Measurements from ENCODE around the gene TUBB. TPM values are rescaled to one million over a fixed set of nuclear protein-coding genes. Genes with fewer than 3 reads are reported as not detected.

TUBB gene
- total and polyA plus RNA-seq, 9 of the 15 experiments (the other 6 are each of a cell fraction or from before 2014, with no cell fraction given), result 971 to 2,870 (median 1,478) TPM

DNA sequence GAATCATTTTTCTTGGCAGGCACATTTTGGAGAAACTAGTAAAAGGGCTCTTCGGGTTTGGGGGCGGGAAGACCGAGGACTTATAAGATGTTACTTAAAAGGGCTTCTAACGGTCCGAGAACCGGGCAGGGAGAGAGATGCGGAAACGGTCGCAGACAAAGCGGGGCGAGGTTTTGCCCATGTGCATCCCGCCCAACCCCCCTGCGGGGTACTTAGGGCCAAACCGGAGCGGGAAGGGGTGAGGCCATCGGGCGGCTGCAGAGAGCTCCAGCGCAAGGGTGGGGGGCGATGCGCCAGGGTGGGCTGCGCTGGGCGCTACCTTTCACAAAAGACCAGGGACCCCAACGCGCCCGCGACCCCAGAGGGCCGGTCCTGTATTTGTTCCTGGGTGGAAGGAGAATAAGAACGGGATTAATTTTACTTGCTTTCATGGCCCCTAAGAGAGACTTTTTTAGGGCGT, 616 bp downstream of the TUBB start (continued):
- TF ChIP-seq, protein P1, sequence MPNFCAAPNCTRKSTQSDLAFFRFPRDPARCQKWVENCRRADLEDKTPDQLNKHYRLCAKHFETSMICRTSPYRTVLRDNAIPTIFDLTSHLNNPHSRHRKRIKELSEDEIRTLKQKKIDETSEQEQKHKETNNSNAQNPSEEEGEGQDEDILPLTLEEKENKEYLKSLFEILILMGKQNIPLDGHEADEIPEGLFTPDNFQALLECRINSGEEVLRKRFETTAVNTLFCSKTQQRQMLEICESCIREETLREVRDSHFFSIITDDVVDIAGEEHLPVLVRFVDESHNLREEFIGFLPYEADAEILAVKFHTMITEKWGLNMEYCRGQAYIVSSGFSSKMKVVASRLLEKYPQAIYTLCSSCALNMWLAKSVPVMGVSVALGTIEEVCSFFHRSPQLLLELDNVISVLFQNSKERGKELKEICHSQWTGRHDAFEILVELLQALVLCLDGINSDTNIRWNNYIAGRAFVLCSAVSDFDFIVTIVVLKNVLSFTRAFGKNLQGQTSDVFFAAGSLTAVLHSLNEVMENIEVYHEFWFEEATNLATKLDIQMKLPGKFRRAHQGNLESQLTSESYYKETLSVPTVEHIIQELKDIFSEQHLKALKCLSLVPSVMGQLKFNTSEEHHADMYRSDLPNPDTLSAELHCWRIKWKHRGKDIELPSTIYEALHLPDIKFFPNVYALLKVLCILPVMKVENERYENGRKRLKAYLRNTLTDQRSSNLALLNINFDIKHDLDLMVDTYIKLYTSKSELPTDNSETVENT (CRISPR knock-in tag; IDR thresholded peaks at IDR 0.05), result 0 out of 2 replicates have a peak, but pooled peaks have one; percentile 10
- TF ChIP-seq, protein P2, sequence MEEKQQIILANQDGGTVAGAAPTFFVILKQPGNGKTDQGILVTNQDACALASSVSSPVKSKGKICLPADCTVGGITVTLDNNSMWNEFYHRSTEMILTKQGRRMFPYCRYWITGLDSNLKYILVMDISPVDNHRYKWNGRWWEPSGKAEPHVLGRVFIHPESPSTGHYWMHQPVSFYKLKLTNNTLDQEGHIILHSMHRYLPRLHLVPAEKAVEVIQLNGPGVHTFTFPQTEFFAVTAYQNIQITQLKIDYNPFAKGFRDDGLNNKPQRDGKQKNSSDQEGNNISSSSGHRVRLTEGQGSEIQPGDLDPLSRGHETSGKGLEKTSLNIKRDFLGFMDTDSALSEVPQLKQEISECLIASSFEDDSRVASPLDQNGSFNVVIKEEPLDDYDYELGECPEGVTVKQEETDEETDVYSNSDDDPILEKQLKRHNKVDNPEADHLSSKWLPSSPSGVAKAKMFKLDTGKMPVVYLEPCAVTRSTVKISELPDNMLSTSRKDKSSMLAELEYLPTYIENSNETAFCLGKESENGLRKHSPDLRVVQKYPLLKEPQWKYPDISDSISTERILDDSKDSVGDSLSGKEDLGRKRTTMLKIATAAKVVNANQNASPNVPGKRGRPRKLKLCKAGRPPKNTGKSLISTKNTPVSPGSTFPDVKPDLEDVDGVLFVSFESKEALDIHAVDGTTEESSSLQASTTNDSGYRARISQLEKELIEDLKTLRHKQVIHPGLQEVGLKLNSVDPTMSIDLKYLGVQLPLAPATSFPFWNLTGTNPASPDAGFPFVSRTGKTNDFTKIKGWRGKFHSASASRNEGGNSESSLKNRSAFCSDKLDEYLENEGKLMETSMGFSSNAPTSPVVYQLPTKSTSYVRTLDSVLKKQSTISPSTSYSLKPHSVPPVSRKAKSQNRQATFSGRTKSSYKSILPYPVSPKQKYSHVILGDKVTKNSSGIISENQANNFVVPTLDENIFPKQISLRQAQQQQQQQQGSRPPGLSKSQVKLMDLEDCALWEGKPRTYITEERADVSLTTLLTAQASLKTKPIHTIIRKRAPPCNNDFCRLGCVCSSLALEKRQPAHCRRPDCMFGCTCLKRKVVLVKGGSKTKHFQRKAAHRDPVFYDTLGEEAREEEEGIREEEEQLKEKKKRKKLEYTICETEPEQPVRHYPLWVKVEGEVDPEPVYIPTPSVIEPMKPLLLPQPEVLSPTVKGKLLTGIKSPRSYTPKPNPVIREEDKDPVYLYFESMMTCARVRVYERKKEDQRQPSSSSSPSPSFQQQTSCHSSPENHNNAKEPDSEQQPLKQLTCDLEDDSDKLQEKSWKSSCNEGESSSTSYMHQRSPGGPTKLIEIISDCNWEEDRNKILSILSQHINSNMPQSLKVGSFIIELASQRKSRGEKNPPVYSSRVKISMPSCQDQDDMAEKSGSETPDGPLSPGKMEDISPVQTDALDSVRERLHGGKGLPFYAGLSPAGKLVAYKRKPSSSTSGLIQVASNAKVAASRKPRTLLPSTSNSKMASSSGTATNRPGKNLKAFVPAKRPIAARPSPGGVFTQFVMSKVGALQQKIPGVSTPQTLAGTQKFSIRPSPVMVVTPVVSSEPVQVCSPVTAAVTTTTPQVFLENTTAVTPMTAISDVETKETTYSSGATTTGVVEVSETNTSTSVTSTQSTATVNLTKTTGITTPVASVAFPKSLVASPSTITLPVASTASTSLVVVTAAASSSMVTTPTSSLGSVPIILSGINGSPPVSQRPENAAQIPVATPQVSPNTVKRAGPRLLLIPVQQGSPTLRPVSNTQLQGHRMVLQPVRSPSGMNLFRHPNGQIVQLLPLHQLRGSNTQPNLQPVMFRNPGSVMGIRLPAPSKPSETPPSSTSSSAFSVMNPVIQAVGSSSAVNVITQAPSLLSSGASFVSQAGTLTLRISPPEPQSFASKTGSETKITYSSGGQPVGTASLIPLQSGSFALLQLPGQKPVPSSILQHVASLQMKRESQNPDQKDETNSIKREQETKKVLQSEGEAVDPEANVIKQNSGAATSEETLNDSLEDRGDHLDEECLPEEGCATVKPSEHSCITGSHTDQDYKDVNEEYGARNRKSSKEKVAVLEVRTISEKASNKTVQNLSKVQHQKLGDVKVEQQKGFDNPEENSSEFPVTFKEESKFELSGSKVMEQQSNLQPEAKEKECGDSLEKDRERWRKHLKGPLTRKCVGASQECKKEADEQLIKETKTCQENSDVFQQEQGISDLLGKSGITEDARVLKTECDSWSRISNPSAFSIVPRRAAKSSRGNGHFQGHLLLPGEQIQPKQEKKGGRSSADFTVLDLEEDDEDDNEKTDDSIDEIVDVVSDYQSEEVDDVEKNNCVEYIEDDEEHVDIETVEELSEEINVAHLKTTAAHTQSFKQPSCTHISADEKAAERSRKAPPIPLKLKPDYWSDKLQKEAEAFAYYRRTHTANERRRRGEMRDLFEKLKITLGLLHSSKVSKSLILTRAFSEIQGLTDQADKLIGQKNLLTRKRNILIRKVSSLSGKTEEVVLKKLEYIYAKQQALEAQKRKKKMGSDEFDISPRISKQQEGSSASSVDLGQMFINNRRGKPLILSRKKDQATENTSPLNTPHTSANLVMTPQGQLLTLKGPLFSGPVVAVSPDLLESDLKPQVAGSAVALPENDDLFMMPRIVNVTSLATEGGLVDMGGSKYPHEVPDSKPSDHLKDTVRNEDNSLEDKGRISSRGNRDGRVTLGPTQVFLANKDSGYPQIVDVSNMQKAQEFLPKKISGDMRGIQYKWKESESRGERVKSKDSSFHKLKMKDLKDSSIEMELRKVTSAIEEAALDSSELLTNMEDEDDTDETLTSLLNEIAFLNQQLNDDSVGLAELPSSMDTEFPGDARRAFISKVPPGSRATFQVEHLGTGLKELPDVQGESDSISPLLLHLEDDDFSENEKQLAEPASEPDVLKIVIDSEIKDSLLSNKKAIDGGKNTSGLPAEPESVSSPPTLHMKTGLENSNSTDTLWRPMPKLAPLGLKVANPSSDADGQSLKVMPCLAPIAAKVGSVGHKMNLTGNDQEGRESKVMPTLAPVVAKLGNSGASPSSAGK (IDR thresholded peaks at IDR 0.05), result peak; percentile 26; the same call in 1 of the 2 replicates
- TF ChIP-seq, protein P3, sequence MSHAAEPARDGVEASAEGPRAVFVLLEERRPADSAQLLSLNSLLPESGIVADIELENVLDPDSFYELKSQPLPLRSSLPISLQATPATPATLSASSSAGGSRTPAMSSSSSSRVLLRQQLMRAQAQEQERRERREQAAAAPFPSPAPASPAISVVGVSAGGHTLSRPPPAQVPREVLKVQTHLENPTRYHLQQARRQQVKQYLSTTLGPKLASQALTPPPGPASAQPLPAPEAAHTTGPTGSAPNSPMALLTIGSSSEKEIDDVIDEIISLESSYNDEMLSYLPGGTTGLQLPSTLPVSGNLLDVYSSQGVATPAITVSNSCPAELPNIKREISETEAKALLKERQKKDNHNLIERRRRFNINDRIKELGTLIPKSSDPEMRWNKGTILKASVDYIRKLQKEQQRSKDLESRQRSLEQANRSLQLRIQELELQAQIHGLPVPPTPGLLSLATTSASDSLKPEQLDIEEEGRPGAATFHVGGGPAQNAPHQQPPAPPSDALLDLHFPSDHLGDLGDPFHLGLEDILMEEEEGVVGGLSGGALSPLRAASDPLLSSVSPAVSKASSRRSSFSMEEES (CRISPR knock-in tag; IDR thresholded peaks at IDR 0.05), result no peak
- TF ChIP-seq RAD21 (CRISPR knock-in tag; conservative IDR thresholded peaks at IDR 0.05 in 1 of 2, IDR thresholded peaks at IDR 0.05 in 1 of 2), result no peak
- TF ChIP-seq, protein P4, sequence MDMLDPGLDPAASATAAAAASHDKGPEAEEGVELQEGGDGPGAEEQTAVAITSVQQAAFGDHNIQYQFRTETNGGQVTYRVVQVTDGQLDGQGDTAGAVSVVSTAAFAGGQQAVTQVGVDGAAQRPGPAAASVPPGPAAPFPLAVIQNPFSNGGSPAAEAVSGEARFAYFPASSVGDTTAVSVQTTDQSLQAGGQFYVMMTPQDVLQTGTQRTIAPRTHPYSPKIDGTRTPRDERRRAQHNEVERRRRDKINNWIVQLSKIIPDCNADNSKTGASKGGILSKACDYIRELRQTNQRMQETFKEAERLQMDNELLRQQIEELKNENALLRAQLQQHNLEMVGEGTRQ (CRISPR knock-in tag; IDR thresholded peaks at IDR 0.05), result 0 out of 2 replicates have a peak, but pooled peaks have one; percentile 2
- TF ChIP-seq ZNF445 (CRISPR knock-in tag; IDR thresholded peaks at IDR 0.05; ENCODE audit: low read depth), result peak; percentile 71; the same call in 1 of the 2 replicates
- TF ChIP-seq POLR2H (tag; IDR thresholded peaks at IDR 0.05; ENCODE audit: low read depth), result no peak
- no peak for TF ChIP-seq ZNF740 (CRISPR knock-in tag; IDR thresholded peaks at IDR 0.05)
- no peak for TF ChIP-seq ZNF740 (tag; IDR thresholded peaks at IDR 0.05)

All from K562 (cell line).